Measurements from ENCODE around the gene SLC17A5. TPM values are rescaled to one million over a fixed set of nuclear protein-coding genes. Genes with fewer than 3 reads are reported as not detected.
A peak's percentile ranks its signal among the peaks of the same experiment; 100 is the strongest.
"Not testable (repeated sequence)": the region's sequence is repeated elsewhere in the genome, so short reads cannot be mapped to it uniquely, and the experiment has no call there.

Gene SLC17A5
- total RNA-seq, 1 donor from 2014 or later, result 8.1 TPM

DNA sequence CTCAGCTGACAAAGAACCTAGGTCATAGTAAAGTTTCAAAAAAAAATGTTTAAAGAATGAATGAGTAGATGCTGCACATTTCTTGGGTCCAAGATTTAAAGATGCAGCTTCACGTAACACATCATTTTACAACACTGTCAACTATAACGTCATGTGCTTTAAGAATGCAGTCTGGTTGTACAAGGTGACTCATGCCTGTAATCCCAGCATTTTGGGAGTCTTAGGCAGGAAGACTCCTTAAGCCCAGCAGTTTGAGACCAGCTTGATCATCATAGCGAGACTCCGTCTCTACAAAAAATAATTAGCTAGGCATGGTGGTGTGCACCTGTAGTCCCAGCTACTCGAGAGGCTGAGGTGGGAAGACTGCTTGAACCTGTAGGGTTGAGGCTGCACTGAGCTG lies 21.9 kb downstream of the SLC17A5 start:
- DNase-seq (ENCODE audit: low spot score, unreplicated experiment), result no peak
- no peaks in the 10 kb centered on the region for H3K9me3 Mint-ChIP-seq (ENCODE audit: low read depth)
- H3K4me1 Mint-ChIP-seq (ENCODE audit: low read depth), result no peaks in the 10 kb centered on the region
- H3K27me3 Mint-ChIP-seq, result no peaks in the 10 kb centered on the region
- H3K36me3 Mint-ChIP-seq (ENCODE audit: insufficient read depth), result peaks cover 3% of the 10 kb centered on the region
- TF ChIP-seq, protein P1, sequence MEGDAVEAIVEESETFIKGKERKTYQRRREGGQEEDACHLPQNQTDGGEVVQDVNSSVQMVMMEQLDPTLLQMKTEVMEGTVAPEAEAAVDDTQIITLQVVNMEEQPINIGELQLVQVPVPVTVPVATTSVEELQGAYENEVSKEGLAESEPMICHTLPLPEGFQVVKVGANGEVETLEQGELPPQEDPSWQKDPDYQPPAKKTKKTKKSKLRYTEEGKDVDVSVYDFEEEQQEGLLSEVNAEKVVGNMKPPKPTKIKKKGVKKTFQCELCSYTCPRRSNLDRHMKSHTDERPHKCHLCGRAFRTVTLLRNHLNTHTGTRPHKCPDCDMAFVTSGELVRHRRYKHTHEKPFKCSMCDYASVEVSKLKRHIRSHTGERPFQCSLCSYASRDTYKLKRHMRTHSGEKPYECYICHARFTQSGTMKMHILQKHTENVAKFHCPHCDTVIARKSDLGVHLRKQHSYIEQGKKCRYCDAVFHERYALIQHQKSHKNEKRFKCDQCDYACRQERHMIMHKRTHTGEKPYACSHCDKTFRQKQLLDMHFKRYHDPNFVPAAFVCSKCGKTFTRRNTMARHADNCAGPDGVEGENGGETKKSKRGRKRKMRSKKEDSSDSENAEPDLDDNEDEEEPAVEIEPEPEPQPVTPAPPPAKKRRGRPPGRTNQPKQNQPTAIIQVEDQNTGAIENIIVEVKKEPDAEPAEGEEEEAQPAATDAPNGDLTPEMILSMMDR (IDR thresholded peaks at IDR 0.05; ENCODE audit: unreplicated experiment), result no peak
- no peak overlapping the region for H3K4me3 Mint-ChIP-seq (ENCODE audit: low read depth)
- no peak overlapping the region for H3K27ac Mint-ChIP-seq

DNA sequence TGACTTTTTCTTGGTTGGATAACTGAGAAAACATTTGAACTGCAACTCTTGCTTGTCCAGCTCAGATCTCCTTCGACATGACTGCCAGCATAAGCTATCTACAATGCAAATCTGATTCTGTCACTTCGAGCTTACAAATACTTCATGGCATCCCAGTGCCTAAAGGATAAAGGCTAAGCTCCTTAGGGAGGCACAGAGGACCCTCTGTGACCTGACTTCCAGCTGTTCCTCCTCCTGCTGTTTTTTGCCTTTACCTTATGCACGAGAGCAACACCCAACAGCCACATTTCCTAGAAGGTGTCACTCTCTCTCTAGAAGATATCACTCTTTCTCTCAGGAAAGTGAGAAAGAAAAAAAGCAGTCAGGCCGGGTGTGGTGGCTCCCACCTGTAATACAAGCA lies 23.4 kb downstream of the SLC17A5 start:
- Mint-ChIP-seq H3K27me3 (no peaks in the 10 kb centered on the region), H3K4me3 (ENCODE audit: low read depth) (no peak overlapping the region), H3K27ac (no peak overlapping the region), H3K4me1 (ENCODE audit: low read depth) (no peaks in the 10 kb centered on the region), H3K9me3 (ENCODE audit: low read depth) (no peaks in the 10 kb centered on the region), H3K36me3 (ENCODE audit: insufficient read depth) (peaks cover 3% of the 10 kb centered on the region)
- TF ChIP-seq, protein P1 (IDR thresholded peaks at IDR 0.05; ENCODE audit: unreplicated experiment), result no peak
- DNase-seq (ENCODE audit: low spot score, unreplicated experiment), result no peak

DNA sequence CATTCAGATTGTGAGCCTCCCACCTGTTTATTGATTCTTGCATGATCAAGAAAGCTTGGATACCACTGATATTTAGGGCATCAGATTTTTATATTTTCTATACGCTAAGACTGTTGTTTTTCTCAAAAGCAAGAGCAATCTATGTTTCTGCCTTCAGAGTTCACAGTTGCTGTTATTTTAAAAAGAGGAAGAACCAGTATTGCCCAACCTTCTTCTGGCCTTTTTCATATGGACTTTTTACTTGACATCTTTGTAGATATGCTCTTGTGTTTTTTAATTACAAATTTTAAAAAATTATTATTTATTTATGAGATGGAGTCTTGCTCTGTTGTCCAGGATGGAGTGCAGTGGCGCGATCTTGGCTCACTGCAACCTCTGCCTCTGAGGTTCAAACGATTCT lies 28.9 kb downstream of the SLC17A5 start:
- Mint-ChIP-seq H3K4me3 (ENCODE audit: low read depth) (no peak overlapping the region), H3K9me3 (ENCODE audit: low read depth) (no peaks in the 10 kb centered on the region), H3K27ac (no peak overlapping the region), H3K27me3 (no peaks in the 10 kb centered on the region), H3K36me3 (ENCODE audit: insufficient read depth) (no peaks in the 10 kb centered on the region), H3K4me1 (ENCODE audit: low read depth) (no peaks in the 10 kb centered on the region)
- TF ChIP-seq, protein P1 (IDR thresholded peaks at IDR 0.05; ENCODE audit: unreplicated experiment), result no peak
- no peak for DNase-seq (ENCODE audit: low spot score, unreplicated experiment)

DNA sequence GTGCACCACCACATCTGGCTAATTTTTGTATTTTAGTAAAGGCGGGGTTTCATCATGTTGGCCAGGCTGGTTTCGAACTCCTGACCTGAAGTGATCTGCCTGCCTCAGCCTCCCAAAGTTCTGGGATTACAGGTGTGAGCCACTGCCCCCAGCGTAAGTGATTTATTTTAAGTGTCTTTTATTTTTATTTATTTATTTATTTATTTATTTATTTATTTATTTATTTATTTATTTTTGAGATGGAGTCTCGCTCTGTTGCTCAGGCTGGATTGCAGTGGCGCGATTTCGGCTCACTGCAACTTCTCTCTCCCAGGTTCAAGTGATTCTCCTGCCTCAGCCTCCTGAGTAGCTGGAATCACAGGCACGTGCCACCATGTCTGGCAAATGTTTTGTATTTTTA lies 30.3 kb downstream of the SLC17A5 start:
- DNase-seq (ENCODE audit: low spot score, unreplicated experiment); H3K27me3 Mint-ChIP-seq; H3K4me3 Mint-ChIP-seq (ENCODE audit: low read depth); H3K36me3 Mint-ChIP-seq (ENCODE audit: insufficient read depth); H3K9me3 Mint-ChIP-seq (ENCODE audit: low read depth); H3K4me1 Mint-ChIP-seq (ENCODE audit: low read depth); H3K27ac Mint-ChIP-seq: not testable (repeated sequence)

DNA sequence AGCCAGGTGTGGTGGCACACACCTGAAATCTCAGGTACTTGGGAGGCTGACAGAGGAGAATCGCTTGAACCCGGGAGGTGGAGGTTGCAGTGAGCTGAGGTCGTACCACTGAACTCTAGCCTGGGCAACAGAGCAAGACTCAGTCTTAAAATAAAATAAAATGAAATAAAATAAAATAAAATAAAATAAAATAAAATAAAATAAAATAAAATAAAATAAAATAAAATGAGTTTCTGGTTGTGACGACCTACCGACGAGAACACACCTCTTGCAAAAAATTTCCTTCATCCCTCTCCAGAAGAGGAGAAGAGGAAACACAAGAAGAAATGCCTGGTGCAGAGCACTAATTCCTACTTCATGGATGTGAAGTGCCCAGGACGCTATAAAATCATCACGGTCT lies 35.7 kb downstream of the SLC17A5 start:
- H3K27me3 Mint-ChIP-seq; H3K9me3 Mint-ChIP-seq (ENCODE audit: low read depth); H3K4me1 Mint-ChIP-seq (ENCODE audit: low read depth); H3K27ac Mint-ChIP-seq; DNase-seq (ENCODE audit: low spot score, unreplicated experiment); H3K36me3 Mint-ChIP-seq (ENCODE audit: insufficient read depth); H3K4me3 Mint-ChIP-seq (ENCODE audit: low read depth): not testable (repeated sequence)

DNA sequence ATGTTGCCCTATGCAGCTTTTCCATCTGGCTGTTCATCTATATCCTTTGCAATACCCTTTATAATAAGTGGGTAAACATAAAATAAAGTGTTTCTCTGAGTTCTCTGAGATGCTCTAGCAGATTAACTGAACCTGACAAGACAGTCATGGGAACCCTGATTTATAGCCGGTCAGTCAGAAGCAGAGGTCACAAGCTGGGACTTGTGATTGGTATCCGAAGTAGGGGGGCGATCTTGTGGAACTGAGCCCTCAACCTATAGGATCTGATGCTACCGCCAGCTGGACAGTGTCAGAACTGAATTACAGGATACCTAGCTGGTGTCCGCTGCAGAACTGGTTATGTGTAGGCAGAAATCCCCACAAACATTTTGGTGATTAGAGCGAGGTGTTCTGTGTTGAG lies 39.0 kb downstream of the SLC17A5 start:
- H3K4me3 Mint-ChIP-seq (ENCODE audit: low read depth), result no peak overlapping the region

More for the DNA sequence above, 39.0 kb downstream of the SLC17A5 start:
- no peaks in the 10 kb centered on the region for H3K27me3 Mint-ChIP-seq
- DNase-seq (ENCODE audit: low spot score, unreplicated experiment), result no peak
- H3K36me3 Mint-ChIP-seq (ENCODE audit: insufficient read depth), result peaks cover 1% of the 10 kb centered on the region
- no peaks in the 10 kb centered on the region for H3K9me3 Mint-ChIP-seq (ENCODE audit: low read depth)
- no peaks in the 10 kb centered on the region for H3K4me1 Mint-ChIP-seq (ENCODE audit: low read depth)
- peak overlapping the region; percentile 38 for H3K27ac Mint-ChIP-seq
- TF ChIP-seq, protein P1 (IDR thresholded peaks at IDR 0.05; ENCODE audit: unreplicated experiment), result no peak

Data from progenitor cell of endocrine pancreas (in vitro differentiated cells).